ENCODE results near the gene CUX1.

The CUX1 gene

GRCh38 chr7:102028206-102028826, 210.9 kb downstream of the CUX1 start:
- DNase-seq (ENCODE audit: low read depth, low spot score), result no peak
- CTCF ChIA-PET, result interaction anchor here (0.6 kb wide), 1 partner anchor 49 kb away, joined by 3 read pairs; no protein-coding TSS in a partner anchor
- TF ChIP-seq CTCF (IDR thresholded peaks at IDR 0.05; ENCODE audit: insufficient read depth, low read length, missing control alignments), result no peak
- no peak overlapping the region for H3K4me3 ChIP-seq (ENCODE audit: low read depth, low read length)
- POLR2A ChIA-PET, result interaction anchor here (0.7 kb wide), 1 partner anchor 340 kb away, joined by 6 read pairs; no protein-coding TSS in a partner anchor

GRCh38 chr7:102029616-102030015, 212.2 kb downstream of the CUX1 start:
- no peak overlapping the region for H3K4me3 ChIP-seq (ENCODE audit: low read depth, low read length)
- ChIA-PET POLR2A (no interaction called here), CTCF (no interaction called here)
- DNase-seq (ENCODE audit: low read depth, low spot score), result no peak
- TF ChIP-seq CTCF (IDR thresholded peaks at IDR 0.05; ENCODE audit: insufficient read depth, low read length, missing control alignments), result no peak

GRCh38 chr7:102030696-102031095, 213.3 kb downstream of the CUX1 start:
- TF ChIP-seq CTCF (IDR thresholded peaks at IDR 0.05; ENCODE audit: insufficient read depth, low read length, missing control alignments), result no peak
- no peak overlapping the region for H3K4me3 ChIP-seq (ENCODE audit: low read depth, low read length)
- ChIA-PET POLR2A (no interaction called here), CTCF (interaction anchor here (0.5 kb wide), 1 partner anchor 100 kb away, joined by 3 read pairs; no protein-coding TSS in a partner anchor)
- DNase-seq (ENCODE audit: low read depth, low spot score), result no peak

GRCh38 chr7:102036958-102037357, 219.5 kb downstream of the CUX1 start:
- ChIA-PET CTCF (interaction anchor here (1.3 kb wide), 1 partner anchor 10 kb away, joined by 3 read pairs; no protein-coding TSS in a partner anchor), POLR2A (interaction anchor here (0.7 kb wide), 1 partner anchor 26 kb away, joined by 3 read pairs; no protein-coding TSS in a partner anchor)
- no peak for DNase-seq (ENCODE audit: low read depth, low spot score)
- no peak overlapping the region for H3K4me3 ChIP-seq (ENCODE audit: low read depth, low read length)
- no peak for TF ChIP-seq CTCF (IDR thresholded peaks at IDR 0.05; ENCODE audit: insufficient read depth, low read length, missing control alignments)

- ChIA-PET POLR2A (no interaction called here), CTCF (interaction anchor here (1.3 kb wide), 1 partner anchor 198 kb away, joined by 3 read pairs; no protein-coding TSS in a partner anchor)
- no peak for TF ChIP-seq CTCF (IDR thresholded peaks at IDR 0.05; ENCODE audit: insufficient read depth, low read length, missing control alignments)
- no peak overlapping the region for H3K4me3 ChIP-seq (ENCODE audit: low read depth, low read length)
- DNase-seq (ENCODE audit: low read depth, low spot score), result no peak
These were observed 222.3 kb downstream of the CUX1 start for GRCh38 chr7:102039706-102040105.

- POLR2A ChIA-PET, result no interaction called here
- DNase-seq (ENCODE audit: low read depth, low spot score), result no peak
- no peak for TF ChIP-seq CTCF (IDR thresholded peaks at IDR 0.05; ENCODE audit: insufficient read depth, low read length, missing control alignments)
- no peak overlapping the region for H3K4me3 ChIP-seq (ENCODE audit: low read depth, low read length)
- CTCF ChIA-PET, result no interaction called here
These were observed 223.1 kb downstream of the CUX1 start for GRCh38 chr7:102040569-102040968.
